GM10847 (cell line): ENCODE data around the gene SORL1.

Experiments used
- POLR2A ChIP-seq: IDR thresholded peaks from 2 replicates; pipeline ENCODE4 v1.6.1; 2011; ENCODE audit not compliant: insufficient read length; ENCODE audit errors: extremely low read depth

SORL1 gene

DNA sequence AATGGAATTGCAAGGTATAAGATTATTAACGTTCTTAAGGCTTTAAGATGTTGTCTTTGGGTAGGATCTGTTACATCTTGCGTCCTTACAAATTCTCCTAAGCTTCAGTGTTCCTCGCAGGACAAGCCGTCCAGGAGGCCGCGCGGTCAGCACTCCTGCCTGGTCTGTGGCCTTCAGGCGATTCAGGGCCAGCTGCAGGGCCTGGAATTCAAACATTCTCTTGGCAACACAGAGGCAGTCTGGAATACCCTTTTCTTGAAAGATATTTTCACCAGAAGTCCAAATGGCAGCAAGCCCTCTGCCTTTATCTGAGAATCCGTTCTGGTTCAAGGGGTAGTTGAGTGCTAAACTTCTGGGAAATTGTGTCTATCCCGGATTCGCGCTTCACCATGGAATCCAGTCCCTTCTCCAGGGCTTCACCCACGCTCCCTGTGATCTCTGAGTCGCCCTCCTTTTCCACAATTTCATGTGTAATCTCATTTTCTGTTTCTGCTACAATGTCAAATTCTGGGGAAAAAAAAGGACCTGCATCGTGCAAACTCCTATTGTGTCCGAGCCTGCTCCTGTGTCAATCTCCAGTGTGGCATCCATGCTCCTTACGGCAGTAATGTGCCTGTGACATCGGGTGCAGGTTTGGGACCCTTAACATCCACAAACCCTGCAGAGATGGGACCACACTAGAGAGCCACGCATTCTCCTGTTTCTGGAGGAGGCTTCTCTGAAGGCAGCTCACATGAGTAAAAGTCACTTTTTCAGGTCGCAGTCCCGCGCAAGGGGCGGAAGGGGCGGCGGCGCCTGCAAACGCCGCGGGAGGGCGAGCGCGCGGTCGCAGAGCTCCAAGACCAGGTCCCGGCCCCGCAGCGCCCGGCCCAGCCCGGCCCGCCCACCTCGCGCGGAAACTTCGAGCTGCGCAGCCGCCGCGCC lies 25.4 kb upstream of the SORL1 start:
- TF ChIP-seq POLR2A, result no peak

DNA sequence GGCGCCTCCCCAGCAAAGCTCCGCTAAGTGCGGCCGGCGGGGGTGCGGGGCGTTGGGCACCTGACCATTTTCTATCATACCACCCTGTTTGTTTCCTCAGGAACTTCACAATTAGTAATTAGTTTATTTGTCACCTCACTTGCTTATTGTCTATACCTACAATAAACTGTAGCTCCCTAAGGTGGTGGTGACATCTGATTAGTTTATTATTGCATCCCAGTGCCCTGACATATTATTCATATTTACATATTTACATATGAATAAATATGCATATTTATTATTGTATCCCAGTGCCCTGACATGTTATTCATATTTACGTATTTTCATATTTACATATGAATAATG lies 24.7 kb upstream of the SORL1 start:
- no peak for TF ChIP-seq POLR2A

DNA sequence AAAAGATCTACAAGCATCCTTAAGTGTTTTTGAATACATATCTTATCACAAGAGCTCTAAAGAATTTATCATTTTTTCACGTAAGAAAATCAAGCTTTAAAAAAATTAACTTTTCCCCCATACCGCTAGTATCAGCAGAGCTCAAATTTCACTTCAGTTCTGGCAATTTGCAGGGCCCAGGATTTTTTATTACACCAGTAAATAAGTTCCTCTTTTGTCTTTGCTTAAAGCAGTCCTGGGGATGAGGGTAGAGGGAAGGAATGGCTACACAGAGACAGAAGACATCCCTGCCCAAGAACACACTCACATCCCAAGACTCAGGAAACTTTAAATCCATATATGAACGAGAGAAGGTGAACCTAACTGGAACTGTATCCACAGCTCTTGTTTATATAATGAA lies 22.6 kb upstream of the SORL1 start:
- no peak for TF ChIP-seq POLR2A

DNA sequence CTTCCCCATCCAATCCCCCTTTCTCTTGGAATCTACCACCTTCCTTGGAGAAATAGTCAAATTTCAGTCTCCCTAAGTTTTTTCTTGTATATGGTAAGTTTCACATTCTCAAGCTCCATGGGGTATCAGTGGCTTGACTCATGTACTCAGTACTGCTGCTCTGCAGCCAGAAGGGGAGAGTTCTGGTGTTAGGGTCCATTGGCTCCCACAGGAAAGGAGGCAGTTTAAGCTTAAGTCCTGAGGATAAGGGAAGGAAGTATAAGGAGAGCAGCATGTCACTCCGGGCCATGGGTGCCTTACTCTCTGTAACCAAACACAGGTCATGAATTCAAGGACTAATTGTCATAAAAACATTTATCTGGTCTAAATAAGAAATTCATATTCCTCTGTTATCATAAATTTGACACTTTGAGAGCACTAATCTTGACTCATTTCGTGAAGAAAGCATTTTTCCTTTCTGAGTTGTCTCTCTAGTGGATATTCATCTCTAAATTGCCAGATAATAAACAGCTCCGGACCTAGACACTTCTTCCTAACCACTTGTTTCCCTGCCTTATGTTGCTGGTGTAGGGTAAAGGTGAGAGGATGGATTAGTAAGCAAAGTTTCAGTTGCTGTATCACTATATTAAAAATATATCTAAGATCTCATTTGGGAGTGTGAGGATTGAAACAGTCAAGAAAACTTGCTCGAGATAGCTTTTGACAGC lies 20.1 kb upstream of the SORL1 start:
- TF ChIP-seq POLR2A, result no peak

DNA sequence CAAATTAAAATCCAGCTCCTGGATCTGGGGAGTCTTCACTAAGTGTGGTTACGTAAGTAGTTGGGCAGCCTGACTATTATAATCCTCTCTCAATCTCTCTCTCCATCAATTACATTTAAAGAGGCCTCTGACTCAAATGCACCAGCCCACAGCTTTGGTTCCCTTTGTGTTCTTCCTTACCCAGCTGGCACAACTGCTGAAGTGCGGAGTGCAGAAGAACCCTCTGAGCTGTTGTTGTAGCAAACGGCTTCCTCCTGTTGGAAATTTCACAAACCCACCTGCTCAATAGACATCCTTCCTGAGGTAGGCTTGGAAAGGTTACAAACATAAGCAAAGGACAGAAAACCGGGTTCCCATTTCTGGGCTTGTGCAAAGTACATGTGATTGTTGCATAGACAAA lies 17.0 kb upstream of the SORL1 start:
- TF ChIP-seq POLR2A, result no peak

DNA sequence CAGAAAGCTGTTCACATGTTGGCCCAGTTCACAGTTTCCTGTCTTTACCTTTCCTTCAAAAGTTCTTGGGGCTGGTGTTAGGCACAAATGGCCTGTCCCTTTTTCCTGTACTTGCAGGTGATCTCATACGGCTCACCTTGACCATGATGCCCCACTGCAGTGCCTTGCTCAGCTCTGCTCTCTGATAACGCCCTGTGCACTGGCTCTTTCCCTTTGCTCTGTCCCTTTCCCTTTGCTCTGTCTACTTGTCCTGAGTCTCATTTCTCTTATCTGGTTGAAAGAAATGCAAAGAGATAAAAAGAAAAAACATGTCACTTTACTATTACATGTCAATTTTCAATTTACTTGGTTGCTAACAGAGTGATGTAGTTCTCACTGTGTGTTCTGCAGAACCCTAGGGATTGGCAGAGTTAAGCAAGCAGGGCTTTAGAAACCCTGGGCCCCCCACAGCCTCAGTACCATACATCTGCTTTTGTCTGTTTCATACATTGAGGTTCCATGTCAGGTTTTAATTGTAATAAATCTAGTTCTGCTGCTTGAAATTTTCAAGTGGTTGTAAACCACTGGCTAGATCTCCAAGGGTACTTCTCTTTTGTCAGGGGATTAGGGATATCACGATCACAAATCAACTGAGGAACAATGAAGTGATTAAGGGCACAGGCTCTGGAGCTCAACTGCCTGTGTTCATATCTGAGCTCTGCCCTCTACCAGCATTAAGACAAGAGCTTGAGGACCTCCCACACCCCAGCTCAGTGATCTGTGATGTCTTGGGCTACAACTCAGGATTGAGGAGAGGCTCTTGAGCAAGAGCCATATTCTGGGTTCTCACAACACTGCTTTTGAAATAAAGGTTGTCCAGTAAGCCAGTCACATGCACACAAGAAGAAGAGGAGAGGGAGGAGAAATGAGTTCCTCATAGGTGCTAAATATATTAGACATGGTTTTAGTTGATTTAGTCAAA lies 16.3 kb upstream of the SORL1 start:
- TF ChIP-seq POLR2A, result no peak

DNA sequence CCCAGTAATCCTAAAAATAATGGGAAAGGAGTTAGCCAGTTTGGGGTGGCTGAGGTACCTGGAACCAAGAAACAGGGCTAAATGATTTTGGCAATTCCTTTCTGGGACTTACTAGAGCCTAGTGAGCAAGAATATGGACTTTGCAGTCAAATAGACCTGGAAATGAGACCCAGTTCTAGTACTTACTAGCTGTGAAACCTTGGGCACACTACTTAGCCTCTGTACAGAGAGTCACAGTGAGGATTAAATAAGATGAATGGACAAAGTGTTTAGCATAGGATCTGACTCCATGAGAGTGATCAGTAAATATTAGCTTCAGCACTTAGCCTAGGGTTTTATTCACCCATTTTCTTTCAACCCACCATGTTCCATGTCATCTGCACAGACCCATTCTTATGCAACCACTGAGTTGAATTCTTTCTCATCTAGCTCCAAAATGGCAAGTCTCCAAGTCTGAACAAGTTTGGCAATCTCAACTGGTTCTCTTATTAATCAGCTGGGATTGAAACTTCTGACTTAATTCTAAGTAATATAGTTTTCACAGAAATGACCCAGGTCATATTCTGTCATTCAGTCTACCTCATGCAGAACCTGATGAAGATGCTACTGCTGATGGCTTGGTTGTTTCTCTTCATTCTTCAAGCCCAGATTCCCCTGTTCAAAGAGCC lies 15.0 kb upstream of the SORL1 start:
- TF ChIP-seq POLR2A, result no peak

DNA sequence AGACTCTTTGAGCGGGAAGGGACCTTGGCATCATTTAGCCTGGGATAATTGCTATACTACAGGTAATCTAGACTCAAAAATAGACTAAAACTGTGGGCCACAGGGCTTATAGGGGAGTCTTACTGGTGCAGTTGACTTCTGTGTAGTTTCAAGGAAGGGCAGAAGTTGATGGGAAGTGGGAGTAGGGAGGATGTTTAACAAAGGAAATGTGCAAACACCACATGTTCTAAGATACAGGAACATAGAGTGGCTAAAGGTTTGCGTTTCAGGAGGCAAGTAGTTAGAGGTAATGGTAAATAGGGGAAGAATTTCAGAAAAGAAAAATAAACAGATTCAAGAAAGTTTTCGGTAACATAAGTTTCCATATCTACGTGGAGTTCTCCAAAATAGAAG lies 14.4 kb upstream of the SORL1 start:
- no peak for TF ChIP-seq POLR2A

DNA sequence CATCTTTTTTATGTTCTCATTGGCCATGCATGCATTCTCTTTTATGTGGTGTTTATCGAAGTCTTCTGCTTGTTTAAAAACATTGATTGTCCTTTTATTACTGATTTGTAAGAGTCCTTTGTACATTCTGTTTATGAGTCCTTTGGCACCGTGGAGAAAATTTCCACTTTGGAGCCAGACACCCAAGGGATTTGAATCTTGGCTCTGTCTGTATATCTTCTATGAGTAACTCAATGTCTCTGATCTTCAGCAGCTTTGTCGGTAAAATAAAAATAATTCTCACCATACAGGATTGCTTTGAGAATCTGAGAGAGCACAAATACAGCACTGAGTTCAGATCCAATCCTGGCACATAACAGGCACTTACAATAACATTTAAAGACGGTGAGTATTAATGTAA lies 12.8 kb upstream of the SORL1 start:
- TF ChIP-seq POLR2A, result no peak

DNA sequence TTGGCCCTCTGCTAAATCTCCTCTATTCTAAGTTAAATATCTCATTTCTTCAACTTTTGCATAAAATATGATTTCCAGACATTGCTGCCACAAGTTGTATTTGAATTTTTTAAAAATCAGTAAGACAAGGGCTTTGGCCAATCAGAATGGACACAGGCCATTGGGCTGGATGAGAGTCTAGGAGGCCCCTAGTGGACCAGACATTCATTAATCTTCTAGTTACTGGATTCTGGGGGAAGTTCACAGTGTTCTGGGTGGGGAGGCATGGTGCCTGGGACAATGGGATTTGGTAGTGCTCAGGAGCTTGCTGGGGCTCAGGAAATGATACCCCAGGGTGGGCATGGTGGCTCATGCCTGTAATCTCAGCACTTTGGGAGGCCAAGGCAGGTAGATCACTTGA lies 12.4 kb upstream of the SORL1 start:
- TF ChIP-seq POLR2A, result no peak

DNA sequence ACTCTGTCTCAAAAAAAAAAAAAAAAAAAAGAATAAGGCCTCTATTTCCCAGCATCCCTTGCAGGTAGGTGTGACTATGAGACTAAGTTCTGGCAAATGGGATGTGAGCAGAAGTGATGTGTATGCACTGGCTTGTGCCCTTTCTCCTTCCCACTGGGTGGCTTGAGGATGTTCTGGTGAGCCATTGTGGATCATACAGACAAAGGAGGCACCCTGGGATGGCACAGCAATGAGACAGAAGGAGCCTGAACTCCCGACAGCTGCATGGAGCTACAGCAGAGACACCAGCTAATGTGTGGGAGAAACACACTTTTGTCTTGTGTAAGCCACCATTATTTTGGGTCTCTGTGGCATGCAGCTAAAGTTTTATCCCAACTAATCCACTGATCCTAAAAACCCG lies 10.6 kb upstream of the SORL1 start:
- no peak for TF ChIP-seq POLR2A

DNA sequence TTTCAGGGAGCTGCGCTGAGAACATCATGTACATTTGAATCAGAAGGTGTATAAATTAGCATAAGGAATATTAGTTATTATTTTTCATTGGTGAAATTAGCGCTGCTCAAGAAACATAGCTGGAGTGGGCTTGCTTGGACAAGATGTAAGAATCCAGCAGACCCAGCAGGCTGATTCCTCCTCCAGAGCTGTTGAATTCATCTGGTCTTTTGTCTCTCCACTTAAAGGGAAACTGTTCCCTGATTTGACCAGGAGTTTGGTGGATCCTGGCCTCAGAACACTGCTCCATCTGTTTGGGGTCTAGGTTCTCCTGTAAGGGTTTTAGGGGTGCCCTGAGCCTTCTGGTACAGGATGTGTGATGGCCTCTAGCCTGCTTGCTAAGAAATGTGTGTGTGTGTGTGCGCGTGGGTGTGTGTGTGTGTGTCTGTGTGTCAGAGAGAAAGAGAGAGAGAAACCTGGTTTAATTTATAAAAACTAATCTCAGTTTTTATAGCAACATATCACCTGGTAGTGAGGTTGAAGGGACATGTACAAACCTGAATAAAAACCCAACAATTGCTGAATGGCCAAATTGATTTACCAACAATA lies 8.3 kb upstream of the SORL1 start:
- TF ChIP-seq POLR2A, result no peak

DNA sequence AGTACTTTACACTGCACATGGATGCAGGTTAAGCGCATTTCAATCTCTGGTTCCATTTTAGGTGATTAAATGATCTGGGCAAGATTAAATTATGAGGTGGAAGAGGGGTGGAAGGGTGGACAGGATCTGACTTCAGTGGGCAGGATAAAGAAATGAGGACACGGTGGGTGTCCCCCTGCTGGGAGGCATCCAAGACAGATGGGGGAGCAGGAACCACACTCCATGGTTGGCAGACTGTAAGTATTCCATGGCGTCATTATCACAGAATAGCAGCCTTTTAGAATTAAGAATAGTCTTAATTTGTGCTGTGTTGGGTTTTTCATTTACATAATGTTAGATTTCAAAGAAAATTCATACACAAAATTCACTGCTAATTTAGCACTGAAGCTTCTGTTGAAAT lies 7.6 kb upstream of the SORL1 start:
- TF ChIP-seq POLR2A, result no peak

DNA sequence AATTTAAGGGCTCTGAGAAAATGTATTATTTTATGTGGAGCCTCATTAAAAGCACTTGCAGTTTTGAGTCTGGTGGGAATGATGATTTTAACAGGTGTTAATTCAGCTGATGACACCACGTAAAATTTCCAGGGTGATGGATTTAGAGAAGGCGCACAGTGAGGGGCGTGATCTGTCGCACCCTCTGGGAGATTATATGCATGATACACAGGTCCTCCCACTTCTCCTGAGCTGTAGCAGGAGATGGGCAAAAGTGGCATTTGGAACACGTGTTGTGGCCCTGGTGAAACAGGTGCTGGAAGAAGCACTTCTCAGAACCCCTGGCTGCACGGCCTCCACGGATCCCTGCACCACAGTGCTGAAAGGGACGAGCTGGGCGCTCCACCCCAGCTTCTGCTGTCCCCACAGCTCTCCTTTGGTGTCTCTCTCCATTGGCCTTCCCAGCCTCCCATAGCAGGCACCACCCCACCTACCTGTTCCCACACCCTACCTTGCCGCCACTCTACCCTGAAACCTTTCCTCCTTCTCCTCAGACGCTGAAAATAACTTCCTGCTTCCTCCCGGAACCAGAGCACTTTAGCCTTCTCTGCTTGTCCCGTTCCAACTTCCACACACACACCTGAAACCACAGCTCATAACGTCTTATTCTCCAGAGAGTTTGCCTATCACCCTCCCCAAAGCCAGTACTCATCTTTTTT lies 6.9 kb upstream of the SORL1 start:
- TF ChIP-seq POLR2A, result no peak

DNA sequence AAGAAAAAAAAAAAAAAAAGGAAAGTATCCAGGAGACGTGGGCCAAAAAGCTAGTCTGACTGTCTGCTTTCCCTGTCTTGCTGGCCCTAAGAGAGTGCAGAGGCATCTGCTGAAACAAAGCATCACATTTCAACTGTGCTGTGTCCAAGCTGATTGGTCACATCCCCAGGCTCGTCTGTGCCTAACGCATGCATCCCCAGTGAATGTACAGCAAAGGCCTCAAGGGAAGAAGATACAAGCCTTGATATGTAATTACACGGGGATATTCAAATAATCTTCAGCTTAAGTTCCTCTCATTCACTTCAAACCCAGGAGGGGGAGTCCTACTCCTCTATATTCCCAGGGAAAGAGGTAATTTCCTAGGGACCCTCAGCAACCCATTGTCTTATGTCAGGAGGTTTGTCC lies 5.4 kb upstream of the SORL1 start:
- TF ChIP-seq POLR2A, result no peak

DNA sequence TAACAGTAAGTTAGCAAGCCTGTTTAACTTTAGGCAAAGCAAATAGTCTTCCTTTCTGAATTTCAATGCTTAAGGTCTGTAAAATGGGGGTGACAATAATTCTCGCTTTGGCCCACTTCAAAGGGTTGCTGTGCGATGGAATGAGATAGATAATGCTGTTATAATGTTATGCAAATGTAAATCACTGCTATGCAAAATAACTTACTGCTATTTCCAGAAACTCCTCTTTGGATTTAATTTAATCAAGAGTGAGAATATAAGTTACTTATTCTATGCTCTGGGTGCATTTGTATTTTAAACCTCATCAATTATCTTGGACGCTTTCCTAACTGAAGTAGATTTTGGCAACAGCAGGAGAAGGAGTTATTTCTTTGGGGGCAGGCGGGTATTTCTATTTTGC lies 4.1 kb upstream of the SORL1 start:
- TF ChIP-seq POLR2A, result no peak
